HG03097 (cell line): ENCODE measurements around the gene ZNF554.
"Not testable (repeated sequence)": the region's sequence is repeated elsewhere in the genome, so short reads cannot be mapped to it uniquely, and the experiment has no call there.

Experiments used
- ATAC-seq: cut with Tn5 transposase; IDR thresholded peaks from one replicate; pipeline ENCODE4 v1.9.1; 2021; ENCODE audit not compliant: unreplicated experiment, low FRiP score

Gene ZNF554

DNA sequence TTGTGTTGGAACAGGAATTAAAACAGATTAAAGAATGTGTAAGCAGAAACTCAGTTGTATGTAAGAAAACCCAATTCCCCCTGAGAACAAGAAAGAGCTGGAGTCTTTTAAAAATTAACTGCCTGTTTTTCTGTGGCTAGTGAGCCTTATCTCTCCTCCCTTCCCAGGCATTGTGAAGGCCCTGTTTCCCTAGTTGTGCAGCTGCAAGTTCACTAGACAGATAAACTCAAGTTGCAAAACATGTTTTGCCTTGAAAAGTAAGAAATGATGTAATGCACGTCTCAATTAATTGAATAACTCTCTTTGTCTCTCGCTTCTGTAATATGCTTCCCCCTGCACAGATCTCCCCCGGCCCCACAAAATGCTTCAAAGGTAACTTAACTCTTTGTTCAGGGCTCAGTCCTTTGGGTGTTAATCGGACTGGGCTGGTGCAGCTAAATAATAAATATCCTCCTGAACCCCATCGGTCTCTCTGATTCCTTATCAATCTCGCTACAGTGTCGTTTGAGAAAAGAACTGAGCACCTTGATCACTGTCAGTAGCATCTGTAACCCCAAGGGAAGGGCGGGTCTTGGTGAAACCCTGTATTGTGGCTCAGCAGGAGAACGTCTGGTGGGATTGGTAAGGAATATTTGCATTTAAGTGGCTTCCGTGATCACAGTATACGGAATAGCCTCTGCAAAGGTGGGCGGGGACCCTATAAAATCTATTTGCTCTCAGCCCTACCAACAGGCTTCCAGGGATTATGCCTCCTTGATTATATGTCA, 45.8 kb downstream of the ZNF554 start:
- no peak for ATAC-seq

DNA sequence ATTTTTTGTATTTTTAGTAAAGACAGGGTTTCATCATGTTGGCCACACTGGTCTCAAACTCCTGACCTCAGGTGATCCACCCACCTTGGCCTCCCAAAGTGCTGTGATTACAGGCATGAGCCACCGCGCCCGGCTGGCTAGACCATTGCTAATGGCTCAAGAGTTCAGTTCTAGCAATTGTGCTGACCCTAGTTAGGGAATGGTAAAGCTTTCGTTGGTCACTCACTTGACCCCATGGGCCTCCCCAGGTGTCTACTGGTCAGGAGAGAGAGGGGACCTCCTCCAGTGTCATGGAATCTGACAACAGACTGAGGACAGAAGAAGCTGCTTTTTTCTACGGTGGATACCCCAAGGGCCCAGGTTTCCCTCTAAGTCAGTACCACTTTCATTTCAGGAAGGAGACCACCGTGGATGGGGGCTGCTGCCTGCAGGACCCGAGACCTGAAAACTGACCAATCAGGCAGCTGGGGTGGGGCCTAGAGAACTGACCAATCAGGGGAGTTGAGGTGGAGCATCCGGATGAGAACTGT, 46.9 kb downstream of the ZNF554 start:
- no peak for ATAC-seq

DNA sequence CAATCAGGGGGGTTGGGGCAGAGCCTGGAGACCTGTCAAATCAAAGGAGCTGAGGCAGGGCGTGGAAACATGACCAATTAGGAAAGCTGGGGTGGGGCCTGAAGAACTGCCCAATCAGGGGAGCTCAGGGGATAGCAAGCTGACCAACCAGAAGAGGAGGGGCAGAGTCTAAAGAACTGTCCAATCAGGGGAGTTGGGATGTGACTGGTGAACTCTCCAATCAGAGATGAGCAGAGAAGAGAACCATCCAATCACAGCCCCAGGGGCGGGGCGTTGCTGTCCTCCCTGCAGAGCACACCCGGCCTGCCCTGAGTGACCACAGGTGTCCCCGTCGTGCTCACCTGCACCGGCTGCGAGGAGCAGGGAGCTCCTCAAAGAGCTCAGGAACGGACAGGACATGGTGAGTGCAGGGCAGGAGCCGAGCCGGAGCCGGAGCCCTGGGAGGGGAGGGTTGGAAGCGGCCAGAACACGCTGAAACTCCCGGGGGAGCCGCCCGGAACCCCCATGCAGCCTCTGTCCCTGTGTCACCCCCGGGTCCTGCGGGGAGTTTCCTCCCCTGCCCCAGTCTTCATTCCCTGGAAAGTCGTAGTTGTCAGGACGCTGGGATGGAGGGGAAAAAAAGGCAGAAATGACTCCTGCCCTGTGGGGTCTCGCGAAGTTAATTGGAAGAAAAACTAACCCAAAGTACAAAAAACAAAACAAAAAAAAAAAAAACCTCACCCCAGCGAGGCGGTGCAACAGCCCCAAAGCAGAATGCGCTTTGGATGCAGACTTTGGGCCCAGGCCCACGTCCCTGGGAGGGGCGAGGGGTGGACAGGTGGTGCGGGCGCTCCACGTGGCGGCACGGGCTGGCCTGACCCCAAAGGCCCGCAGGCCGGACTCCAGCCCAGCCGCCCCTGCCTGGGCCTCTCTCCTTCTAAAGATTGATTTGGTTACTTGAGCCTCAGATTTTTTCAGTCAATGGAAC, 47.6 kb downstream of the ZNF554 start, which contains the start of gene ZNF556:
ZNF556 (plus strand) TSS at position 311 of the 967 bp plus-strand sequence; CDS start at position 398, 87 bp downstream.
- no peak for ATAC-seq

DNA sequence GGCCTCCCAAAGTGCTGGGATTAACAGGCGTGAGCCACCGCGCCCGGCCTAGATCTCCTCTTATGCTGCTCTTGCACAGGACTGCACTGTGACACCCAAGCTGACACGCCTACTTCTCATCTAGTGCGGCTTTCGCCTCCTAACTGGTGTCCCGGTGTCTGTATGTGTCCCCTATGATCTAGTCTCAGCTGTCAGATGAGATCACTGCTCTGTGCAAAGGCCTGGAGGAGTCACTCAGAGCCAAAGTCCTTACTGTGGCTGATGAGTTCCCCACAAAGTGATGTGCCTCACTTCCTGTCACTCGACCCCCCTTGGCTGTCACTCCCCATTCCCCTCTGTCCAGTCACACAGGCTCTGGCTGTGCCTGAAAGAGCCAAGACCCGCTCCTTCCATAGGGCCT, 50.0 kb downstream of the ZNF554 start:
- ATAC-seq = no peak

DNA sequence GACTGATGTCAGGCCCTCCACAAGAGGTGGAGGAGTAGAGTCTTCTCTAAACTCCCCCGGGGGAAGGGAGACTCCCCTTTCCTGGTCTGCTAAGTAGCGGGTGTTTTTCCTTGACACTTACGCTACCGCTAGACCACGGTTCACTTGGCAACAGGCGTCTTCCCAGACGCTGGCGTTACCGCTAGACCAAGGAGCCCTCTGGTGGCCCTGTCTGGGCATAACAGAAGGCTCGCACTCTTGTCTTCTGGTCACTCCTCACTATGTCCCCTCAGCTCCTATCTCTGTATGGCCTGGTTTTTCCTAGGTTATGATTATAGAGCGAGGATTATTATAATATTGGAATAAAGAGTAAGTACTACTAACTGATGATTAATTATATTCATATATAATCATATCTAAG, 52.5 kb downstream of the ZNF554 start:
- ATAC-seq = not testable (repeated sequence)

DNA sequence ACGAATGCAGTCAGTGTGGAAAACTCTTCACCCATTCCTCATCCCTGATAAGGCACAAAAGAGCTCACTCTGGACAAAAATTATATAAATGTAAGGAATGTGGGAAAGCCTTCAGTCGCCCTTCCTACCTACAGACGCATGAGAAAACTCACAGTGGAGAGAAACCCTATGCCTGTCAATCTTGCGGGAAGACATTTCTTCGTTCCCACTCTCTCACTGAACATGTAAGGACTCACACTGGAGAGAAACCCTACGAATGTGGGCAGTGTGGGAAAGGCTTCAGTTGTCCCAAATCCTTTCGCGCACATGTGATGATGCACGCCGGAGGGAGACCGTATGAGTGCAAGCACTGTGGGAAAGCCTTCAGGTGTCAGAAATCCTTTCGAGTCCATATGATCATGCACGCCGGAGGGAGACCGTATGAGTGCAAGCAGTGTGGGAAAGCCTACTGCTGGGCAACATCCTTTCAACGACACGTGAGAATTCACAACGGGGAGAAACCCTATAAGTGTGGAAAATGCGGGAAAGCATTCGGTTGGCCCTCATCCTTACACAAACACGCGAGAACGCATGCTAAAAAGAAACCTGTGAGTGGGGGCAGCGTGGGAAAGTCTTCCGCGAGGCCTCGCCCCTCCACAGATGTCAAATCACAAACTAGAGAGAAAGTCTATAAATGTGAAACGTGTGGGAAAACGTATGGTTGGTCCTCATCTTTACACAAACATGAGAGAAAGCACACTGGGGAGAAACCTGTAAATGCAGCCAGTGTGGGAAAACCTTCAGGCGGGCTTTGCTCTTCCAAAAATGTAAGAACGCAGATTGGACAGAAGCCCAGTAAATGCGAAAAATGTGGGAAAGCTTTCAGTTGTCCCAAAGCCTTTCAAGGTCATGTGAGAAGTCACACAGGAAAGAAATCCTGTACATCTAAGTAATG, 58.0 kb downstream of the ZNF554 start:
- no peak for ATAC-seq

DNA sequence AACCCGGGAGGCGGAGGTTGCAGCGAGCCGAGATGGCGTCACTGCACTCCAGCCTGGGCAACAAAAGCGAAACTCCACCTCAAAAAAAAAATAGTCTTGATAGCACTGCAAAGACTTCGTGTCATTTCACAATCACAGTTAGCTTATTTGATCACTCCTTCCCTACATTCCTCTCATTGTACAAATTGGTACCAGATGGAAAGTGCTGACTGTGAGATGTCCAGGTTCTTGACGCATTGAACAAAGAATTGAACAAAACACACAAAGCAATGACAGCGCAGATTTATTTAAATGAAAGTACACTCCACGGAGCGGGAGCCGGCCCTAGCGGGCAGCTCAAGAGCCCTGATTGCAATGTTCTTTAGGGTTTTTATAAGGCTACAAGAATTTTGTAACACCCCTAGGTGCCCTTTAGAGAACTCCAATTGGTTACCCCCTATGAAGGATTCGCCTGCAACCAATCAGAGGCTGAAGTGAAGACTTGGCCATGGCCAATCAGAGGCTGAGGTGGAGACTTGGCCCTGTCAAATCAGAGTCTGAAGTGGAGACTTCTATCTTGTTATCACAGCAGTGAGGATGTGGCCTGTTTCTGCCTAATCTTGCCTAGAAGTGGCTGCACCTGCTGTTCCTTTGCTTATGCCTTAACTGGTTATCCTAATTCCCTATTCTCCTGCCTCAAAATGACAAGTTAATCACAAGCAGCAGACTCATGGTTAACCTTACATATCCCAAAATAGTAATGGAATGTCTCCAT, 64.2 kb downstream of the ZNF554 start:
- ATAC-seq = no peak

GRCh38 chr19:2885736-2886135, 66.1 kb downstream of the ZNF554 start:
- ATAC-seq = no peak
